T-helper 17 cell (primary cell): Measurements from ENCODE around the gene NCOA7. TPM values are rescaled to one million over a fixed set of nuclear protein-coding genes. Genes with fewer than 3 reads are reported as not detected.
"Not testable (repeated sequence)": the region's sequence is repeated elsewhere in the genome, so short reads cannot be mapped to it uniquely, and the experiment has no call there.

Experiments
- ATAC-seq: fragments of 150-1000 bp; cut with Tn5 transposase; 2 replicates; pipeline ENCODE4 v1.10.0; 2021; ENCODE audit warnings: mild to moderate bottlenecking, moderate library complexity
- DNase-seq, 3 donors: peaks; one replicate each; pipeline versions ENCODE4 v3.0.0 to v3.0.0-alpha.2; 2020 to 2021
- H3K9me3 ChIP-seq: one replicate; pipeline ENCODE4 v1.7.0; 2013; ENCODE audit warnings: low read length, mild to moderate bottlenecking; ENCODE audit not compliant: control insufficient read depth, poor library complexity, severe bottlenecking
- H3K27ac Mint-ChIP-seq: one replicate; pipeline ENCODE4 v1.8.0; 2022; ENCODE audit warnings: mild to moderate bottlenecking, moderate library complexity, mixed read lengths
- H3K27me3 Mint-ChIP-seq: one replicate; pipeline ENCODE4 v1.8.0; 2022; ENCODE audit warnings: mixed read lengths
- H3K36me3 Mint-ChIP-seq: one replicate; pipeline ENCODE4 v1.8.0; 2022; ENCODE audit warnings: low read depth, mixed read lengths
- H3K4me1 Mint-ChIP-seq: one replicate; pipeline ENCODE4 v1.8.0; 2022; ENCODE audit warnings: mild to moderate bottlenecking, mixed read lengths
- H3K4me3 Mint-ChIP-seq: one replicate; pipeline ENCODE4 v1.8.0; 2022; ENCODE audit warnings: mild to moderate bottlenecking, moderate library complexity, mixed read lengths
- total RNA-seq, 4 donors: library from RNA in 2 of 4; stranded (reverse) in 2 of 4; gene quantifications; one replicate each; pipeline ENCODE4 v1.2.3 and lab custom pipeline; 2022 to 2026

Gene NCOA7
- total RNA-seq, 2 donors from 2014 or later: 49.5 to 62.4 TPM

- no peaks in the 10 kb centered on the region for H3K9me3 ChIP-seq
- DNase-seq: peak in 1 of 3 donors; percentile 37
- H3K27ac Mint-ChIP-seq: peak overlapping the region; percentile 95
- ATAC-seq: peak; percentile 40
- H3K4me1 Mint-ChIP-seq: peaks cover 30% of the 10 kb centered on the region
- no peaks in the 10 kb centered on the region for H3K27me3 Mint-ChIP-seq
- H3K4me3 Mint-ChIP-seq: no peak overlapping the region
- H3K36me3 Mint-ChIP-seq: peaks cover 3% of the 10 kb centered on the region
Measured at GRCh38 chr6:125906158-125906998, 115.6 kb downstream of the NCOA7 start.

- Mint-ChIP-seq H3K36me3 (peaks cover 2% of the 10 kb centered on the region), H3K27me3 (no peaks in the 10 kb centered on the region), H3K27ac (peak overlapping the region; percentile 37), H3K4me1 (peaks cover 13% of the 10 kb centered on the region), H3K4me3 (no peak overlapping the region)
- DNase-seq (no peak), ATAC-seq (no peak)
- no peaks in the 10 kb centered on the region for H3K9me3 ChIP-seq
Measured at GRCh38 chr6:125910527-125910926, 119.8 kb downstream of the NCOA7 start.

- DNase-seq, H3K27me3 Mint-ChIP-seq, ATAC-seq, H3K36me3 Mint-ChIP-seq, H3K4me3 Mint-ChIP-seq, H3K9me3 ChIP-seq: not testable (repeated sequence)
- H3K4me1 Mint-ChIP-seq: peaks cover 12% of the 10 kb centered on the region
- H3K27ac Mint-ChIP-seq: peak overlapping the region; percentile 37
Measured at GRCh38 chr6:125911051-125911451, 120.3 kb downstream of the NCOA7 start.

GRCh38 chr6:125912430-125912829, 121.7 kb downstream of the NCOA7 start:
- H3K4me3 Mint-ChIP-seq, H3K36me3 Mint-ChIP-seq, H3K9me3 ChIP-seq, H3K27me3 Mint-ChIP-seq, ATAC-seq, H3K27ac Mint-ChIP-seq, DNase-seq: not testable (repeated sequence)
- H3K4me1 Mint-ChIP-seq: peaks cover 14% of the 10 kb centered on the region

GRCh38 chr6:125913145-125913544, 122.4 kb downstream of the NCOA7 start:
- H3K27ac Mint-ChIP-seq: no peak overlapping the region
- H3K4me1 Mint-ChIP-seq: peaks cover 19% of the 10 kb centered on the region
- no peaks in the 10 kb centered on the region for H3K9me3 ChIP-seq
- DNase-seq (no peak), ATAC-seq (no peak)
- H3K27me3 Mint-ChIP-seq: no peaks in the 10 kb centered on the region
- H3K36me3 Mint-ChIP-seq: peaks cover 8% of the 10 kb centered on the region
- no peak overlapping the region for H3K4me3 Mint-ChIP-seq

GRCh38 chr6:125913864-125914351, 123.1 kb downstream of the NCOA7 start:
- DNase-seq (no peak), ATAC-seq (no peak)
- Mint-ChIP-seq H3K36me3 (peaks cover 8% of the 10 kb centered on the region), H3K4me3 (no peak overlapping the region), H3K27ac (no peak overlapping the region), H3K27me3 (no peaks in the 10 kb centered on the region), H3K4me1 (peaks cover 27% of the 10 kb centered on the region)
- H3K9me3 ChIP-seq: no peaks in the 10 kb centered on the region

GRCh38 chr6:125918230-125918629, 127.5 kb downstream of the NCOA7 start:
- DNase-seq (no peak), ATAC-seq (no peak)
- peaks cover 9% of the 10 kb centered on the region for H3K36me3 Mint-ChIP-seq
- H3K9me3 ChIP-seq: no peaks in the 10 kb centered on the region
- H3K27ac Mint-ChIP-seq: peak overlapping the region; percentile 97
- H3K4me1 Mint-ChIP-seq: peaks cover 29% of the 10 kb centered on the region
- peak overlapping the region; percentile 89 for H3K4me3 Mint-ChIP-seq
- H3K27me3 Mint-ChIP-seq: no peaks in the 10 kb centered on the region

GRCh38 chr6:125918681-125919566, 128.2 kb downstream of the NCOA7 start:
- no peaks in the 10 kb centered on the region for H3K9me3 ChIP-seq
- no peaks in the 10 kb centered on the region for H3K27me3 Mint-ChIP-seq
- H3K4me3 Mint-ChIP-seq: peak overlapping the region; percentile 89
- ATAC-seq (peak; percentile 97), DNase-seq (peak in 2 of 3 donors; percentile 14 to 21)
- peak overlapping the region; percentile 97 for H3K27ac Mint-ChIP-seq
- peaks cover 12% of the 10 kb centered on the region for H3K36me3 Mint-ChIP-seq
- H3K4me1 Mint-ChIP-seq: peaks cover 29% of the 10 kb centered on the region

- H3K36me3 Mint-ChIP-seq: peaks cover 12% of the 10 kb centered on the region
- H3K4me3 Mint-ChIP-seq: peak overlapping the region; percentile 89
- DNase-seq: no peak
- peak overlapping the region; percentile 97 for H3K27ac Mint-ChIP-seq
- ATAC-seq: no peak
- H3K27me3 Mint-ChIP-seq: no peaks in the 10 kb centered on the region
- no peaks in the 10 kb centered on the region for H3K9me3 ChIP-seq
- peaks cover 29% of the 10 kb centered on the region for H3K4me1 Mint-ChIP-seq
Measured at GRCh38 chr6:125919618-125920017, 128.9 kb downstream of the NCOA7 start.

- DNase-seq (no peak), ATAC-seq (no peak)
- Mint-ChIP-seq H3K27me3 (no peaks in the 10 kb centered on the region), H3K36me3 (peaks cover 7% of the 10 kb centered on the region), H3K4me1 (peaks cover 21% of the 10 kb centered on the region), H3K4me3 (no peak overlapping the region), H3K27ac (peak overlapping the region; percentile 59)
- no peaks in the 10 kb centered on the region for H3K9me3 ChIP-seq
Measured at GRCh38 chr6:125922322-125922860, 131.6 kb downstream of the NCOA7 start.

- Mint-ChIP-seq H3K4me1 (peaks cover 13% of the 10 kb centered on the region), H3K27ac (peak overlapping the region; percentile 59), H3K27me3 (no peaks in the 10 kb centered on the region), H3K4me3 (no peak overlapping the region), H3K36me3 (peaks cover 8% of the 10 kb centered on the region)
- no peak for DNase-seq
- H3K9me3 ChIP-seq: no peaks in the 10 kb centered on the region
- no peak for ATAC-seq
Measured at GRCh38 chr6:125923366-125923877, 132.7 kb downstream of the NCOA7 start.

GRCh38 chr6:125924169-125924568, 133.4 kb downstream of the NCOA7 start:
- DNase-seq: no peak
- Mint-ChIP-seq H3K36me3 (peaks cover 8% of the 10 kb centered on the region), H3K27ac (peak overlapping the region; percentile 19), H3K4me3 (no peak overlapping the region), H3K4me1 (peaks cover 6% of the 10 kb centered on the region), H3K27me3 (no peaks in the 10 kb centered on the region)
- ATAC-seq: no peak
- no peaks in the 10 kb centered on the region for H3K9me3 ChIP-seq
